Vagina (tissue), 2 donors: ENCODE measurements around the gene OR10H5. TPM values are rescaled to one million over a fixed set of nuclear protein-coding genes. Genes with fewer than 3 reads are reported as not detected.
A peak's percentile ranks its signal among the peaks of the same experiment; 100 is the strongest.
"Not testable (repeated sequence)": the region's sequence is repeated elsewhere in the genome, so short reads cannot be mapped to it uniquely, and the experiment has no call there.

Experiments
- DNase-seq, 2 donors: peaks; one replicate each; pipeline ENCODE4 v3.0.0-alpha.2; 2017; ENCODE audit errors: extremely low spot score in 2 of 2
- H3K27ac ChIP-seq: fragments of 200-600 bp; sonication (generic); one replicate; pipeline ENCODE4 v1.5.1; 2019
- H3K27me3 ChIP-seq: fragments of 200-600 bp; sonication (generic); one replicate; pipeline ENCODE4 v1.5.1; 2019
- H3K36me3 ChIP-seq, 2 donors: fragments of 200-600 bp; sonication (generic); one replicate each; pipeline ENCODE4 v1.5.1; 2017 to 2019
- H3K4me1 ChIP-seq: fragments of 200-600 bp; sonication (generic); one replicate; pipeline ENCODE4 v1.5.1; 2019
- H3K4me3 ChIP-seq, 2 donors: fragments of 200-600 bp; sonication (generic); 1 replicate in 1 of 2; 2 replicates in 1 of 2; pipeline ENCODE4 v1.5.1; 2016 to 2019
- H3K9me3 ChIP-seq: fragments of 200-600 bp; sonication (generic); one replicate; pipeline ENCODE4 v1.5.1; 2019
- CTCF ChIP-seq, 3 experiments: fragments of 450-650 bp in 2 of 3; fragments of 200-600 bp in 1 of 3; sonication (generic) in 1 of 3; IDR thresholded peaks; one replicate each; pipeline ENCODE4 v1.5.1; 2017 to 2019; ENCODE audit warnings: antibody characterized with exemption in 3 of 3, mild to moderate bottlenecking in 2 of 3, moderate library complexity in 2 of 3
- POLR2A ChIP-seq, 2 donors: fragments of 450-650 bp; IDR thresholded peaks; one replicate each; pipeline ENCODE4 v1.6.1; 2017; ENCODE audit warnings: antibody characterized with exemption in 2 of 2, mild to moderate bottlenecking in 2 of 2, moderate library complexity in 2 of 2
- POLR2AphosphoS5 ChIP-seq, 2 donors: sonication (generic); formaldehyde crosslinking; IDR thresholded peaks; one replicate each; pipeline ENCODE4 v1.9.0; 2017; ENCODE audit warnings: antibody characterized with exemption in 2 of 2, mild to moderate bottlenecking in 2 of 2, low read depth in 1 of 2; ENCODE audit not compliant: insufficient read depth in 1 of 2
- intact Hi-C: fragments of 100-400 bp; cut with DNase I; formaldehyde crosslinking; loops from one replicate; pipeline ENCODE4 v1.15.1; 2023
- total RNA-seq: library from RNA; depleted of rRNA; stranded (reverse); fragments of >200 nt; gene quantifications from one replicate; pipeline ENCODE4 v1.2.3, GENCODE V29; 2016

OR10H5 gene
- total RNA-seq, 1 donor from 2014 or later = not detected

- Histone ChIP-seq H3K4me3 (no peak overlapping the region), H3K36me3 (no peaks in the 10 kb centered on the region), H3K27ac (no peak overlapping the region), H3K27me3 (no peaks in the 10 kb centered on the region), H3K4me1 (no peaks in the 10 kb centered on the region), H3K9me3 (no peaks in the 10 kb centered on the region)
- intact Hi-C loops = no loop called here
- TF ChIP-seq POLR2A (IDR thresholded peaks at IDR 0.05) (no peak), CTCF (IDR thresholded peaks at IDR 0.05) (no peak), POLR2AphosphoS5 (IDR thresholded peaks at IDR 0.05; ENCODE audit: insufficient read depth in 1 of 2, low read depth in 1 of 2) (no peak)
- DNase-seq = no peak
Measured at GRCh38 chr19:15759962-15760565, 27.4 kb upstream of the OR10H5 start.

GRCh38 chr19:15769586-15769985 is 17.9 kb upstream of the OR10H5 start:
- H3K4me1 ChIP-seq = no peaks in the 10 kb centered on the region
- H3K36me3 ChIP-seq = peaks cover 0 to 30% of the 10 kb centered on the region in 2 donors
- no peak overlapping the region for H3K27ac ChIP-seq
- TF ChIP-seq POLR2AphosphoS5 (IDR thresholded peaks at IDR 0.05; ENCODE audit: insufficient read depth in 1 of 2, low read depth in 1 of 2) (no peak), POLR2A (IDR thresholded peaks at IDR 0.05) (no peak)
- H3K4me3 ChIP-seq = no peak overlapping the region
- intact Hi-C loops = no loop called here
- H3K27me3 ChIP-seq = no peaks in the 10 kb centered on the region
- H3K9me3 ChIP-seq = no peaks in the 10 kb centered on the region
- no peak for DNase-seq

- H3K27ac ChIP-seq, H3K36me3 ChIP-seq, intact Hi-C loops, H3K4me3 ChIP-seq, DNase-seq, H3K9me3 ChIP-seq, H3K27me3 ChIP-seq, H3K4me1 ChIP-seq: not testable (repeated sequence)
Measured at GRCh38 chr19:15774159-15774558, 13.3 kb upstream of the OR10H5 start.

- intact Hi-C loops = no loop called here
Measured at GRCh38 chr19:15775249-15775648, 12.2 kb upstream of the OR10H5 start.

GRCh38 chr19:15776264-15776663 is 11.2 kb upstream of the OR10H5 start:
- Histone ChIP-seq H3K27me3 (no peaks in the 10 kb centered on the region), H3K36me3 (no peaks in the 10 kb centered on the region), H3K4me1 (peaks cover 17% of the 10 kb centered on the region), H3K27ac (no peak overlapping the region), H3K9me3 (no peaks in the 10 kb centered on the region), H3K4me3 (no peak overlapping the region)
- DNase-seq = peak in 1 of 2 donors; percentile 10
- intact Hi-C loops = no loop called here
- TF ChIP-seq POLR2A (IDR thresholded peaks at IDR 0.05) (no peak), POLR2AphosphoS5 (IDR thresholded peaks at IDR 0.05; ENCODE audit: insufficient read depth in 1 of 2, low read depth in 1 of 2) (no peak), CTCF (IDR thresholded peaks at IDR 0.05) (no peak)

More at GRCh38 chr19:15775249-15775648, 12.2 kb upstream of the OR10H5 start:
- peaks cover 8% of the 10 kb centered on the region for H3K4me1 ChIP-seq
- no peak overlapping the region for H3K27ac ChIP-seq
- no peak for TF ChIP-seq CTCF (IDR thresholded peaks at IDR 0.05)
- no peak overlapping the region for H3K4me3 ChIP-seq
- H3K9me3 ChIP-seq = no peaks in the 10 kb centered on the region
- no peaks in the 10 kb centered on the region for H3K27me3 ChIP-seq
- peaks cover 0 to 6% of the 10 kb centered on the region in 2 donors for H3K36me3 ChIP-seq
- DNase-seq = no peak

GRCh38 chr19:15776991-15777970 is 10.2 kb upstream of the OR10H5 start:
- Histone ChIP-seq H3K36me3 (no peaks in the 10 kb centered on the region), H3K27ac (no peak overlapping the region), H3K9me3 (no peaks in the 10 kb centered on the region), H3K4me1 (peaks cover 17% of the 10 kb centered on the region), H3K4me3 (no peak overlapping the region), H3K27me3 (no peaks in the 10 kb centered on the region)
- no peak for TF ChIP-seq CTCF (IDR thresholded peaks at IDR 0.05)
- no peak for TF ChIP-seq POLR2AphosphoS5 (IDR thresholded peaks at IDR 0.05; ENCODE audit: insufficient read depth in 1 of 2, low read depth in 1 of 2)
- TF ChIP-seq POLR2A (IDR thresholded peaks at IDR 0.05) = no peak
- intact Hi-C loops = no loop called here
- peak; percentile 70 to 96 for DNase-seq
